ENCODE measurements around the gene ZBTB16. TPM values are rescaled to one million over a fixed set of nuclear protein-coding genes. Genes with fewer than 3 reads are reported as not detected.

Gene ZBTB16
- total and polyA plus RNA-seq, 8 donors, result 7.9 to 318 (median 55.3) TPM

GRCh38 chr11:114123692-114124330, 64.3 kb downstream of the ZBTB16 start:
- H3K27ac ChIP-seq, result peak overlapping the region in 2 of 5 donors; percentile 28 to 36
- peaks cover 8 to 52% (median 42%) of the 10 kb centered on the region in 4 donors for H3K36me3 ChIP-seq
- no peak for DNase-seq
- WGBS, 5 donors, result 91 to 96% (median 92%) methylated on average over 11 of the region's 11 CpGs
- H3K4me3 ChIP-seq, result no peak overlapping the region
- intact Hi-C loops (cut with DNase I; ENCODE audit: low total_unique reads), result no loop called here
- no peak for TF ChIP-seq POLR2AphosphoS5 (IDR thresholded peaks at IDR 0.05)
- TF ChIP-seq EP300 (IDR thresholded peaks at IDR 0.05), result no peak
- TF ChIP-seq POLR2A (IDR thresholded peaks at IDR 0.05), result no peak
- TF ChIP-seq CTCF (IDR thresholded peaks at IDR 0.05), result no peak
- peaks cover 50 to 100% (median 76%) of the 10 kb centered on the region in 4 donors for H3K4me1 ChIP-seq
- no peaks in the 10 kb centered on the region for H3K9me3 ChIP-seq
- no peaks in the 10 kb centered on the region for H3K27me3 ChIP-seq

GRCh38 chr11:114124601-114125144, 65.2 kb downstream of the ZBTB16 start:
- H3K4me3 ChIP-seq, result no peak overlapping the region
- intact Hi-C loops (cut with DNase I; ENCODE audit: low total_unique reads), result no loop called here
- no peaks in the 10 kb centered on the region for H3K27me3 ChIP-seq
- WGBS, 5 donors, result 85 to 98% (median 89%) methylated on average over 5 of the region's 5 CpGs
- no peak for TF ChIP-seq POLR2AphosphoS5 (IDR thresholded peaks at IDR 0.05)
- TF ChIP-seq CTCF (IDR thresholded peaks at IDR 0.05), result no peak
- no peak for TF ChIP-seq EP300 (IDR thresholded peaks at IDR 0.05)
- TF ChIP-seq POLR2A (IDR thresholded peaks at IDR 0.05), result no peak
- H3K27ac ChIP-seq, result peak overlapping the region in 1 of 5 donors; percentile 26
- H3K36me3 ChIP-seq, result peaks cover 8 to 55% (median 43%) of the 10 kb centered on the region in 4 donors
- no peaks in the 10 kb centered on the region for H3K9me3 ChIP-seq
- peaks cover 59 to 100% (median 84%) of the 10 kb centered on the region in 4 donors for H3K4me1 ChIP-seq
- no peak for DNase-seq

- H3K9me3 ChIP-seq, result no peaks in the 10 kb centered on the region
- peaks cover 8 to 62% (median 46%) of the 10 kb centered on the region in 4 donors for H3K36me3 ChIP-seq
- H3K4me3 ChIP-seq, result no peak overlapping the region
- no peak for DNase-seq
- no peak for TF ChIP-seq POLR2A (IDR thresholded peaks at IDR 0.05)
- TF ChIP-seq POLR2AphosphoS5 (IDR thresholded peaks at IDR 0.05), result no peak
- TF ChIP-seq CTCF (IDR thresholded peaks at IDR 0.05), result no peak
- no peak for TF ChIP-seq EP300 (IDR thresholded peaks at IDR 0.05)
- peaks cover 67 to 100% (median 85%) of the 10 kb centered on the region in 4 donors for H3K4me1 ChIP-seq
- no peaks in the 10 kb centered on the region for H3K27me3 ChIP-seq
- WGBS, 5 donors, result 91 to 97% (median 92%) methylated on average over 7 of the region's 7 CpGs
- intact Hi-C loops (cut with DNase I; ENCODE audit: low total_unique reads), result no loop called here
- peak overlapping the region in 1 of 5 donors; percentile 29 for H3K27ac ChIP-seq
These were observed 66.0 kb downstream of the ZBTB16 start for GRCh38 chr11:114125531-114125930.

GRCh38 chr11:114125959-114126358, 66.4 kb downstream of the ZBTB16 start:
- peak overlapping the region in 1 of 5 donors; percentile 29 for H3K27ac ChIP-seq
- TF ChIP-seq POLR2AphosphoS5 (IDR thresholded peaks at IDR 0.05), result no peak
- TF ChIP-seq EP300 (IDR thresholded peaks at IDR 0.05), result peak; percentile 30
- intact Hi-C loops (cut with DNase I; ENCODE audit: low total_unique reads), result no loop called here

More at GRCh38 chr11:114125959-114126358, 66.4 kb downstream of the ZBTB16 start:
- WGBS, 5 donors, result 78 to 92% (median 86%) methylated on average over 2 of the region's 2 CpGs
- DNase-seq, result no peak
- Histone ChIP-seq H3K9me3 (no peaks in the 10 kb centered on the region), H3K27me3 (no peaks in the 10 kb centered on the region), H3K4me1 (peaks cover 70 to 100% (median 85%) of the 10 kb centered on the region in 4 donors), H3K4me3 (no peak overlapping the region), H3K36me3 (peaks cover 8 to 62% (median 46%) of the 10 kb centered on the region in 4 donors)

Measured in stomach (tissue), 9 donors.